H9 (cell line): ENCODE measurements around the gene PLEKHF1. TPM values are rescaled to one million over a fixed set of nuclear protein-coding genes. Genes with fewer than 3 reads are reported as not detected.

ENCODE experiments used
- DNase-seq: peaks from one replicate; pipeline ENCODE4 v3.0.0-alpha.2; 2017
- H2AFZ ChIP-seq: one replicate; pipeline ENCODE4 v1.6.1; 2013; ENCODE audit warnings: mild to moderate bottlenecking, low read length, control low read depth, moderate library complexity
- H2AK5ac ChIP-seq: 2 replicates; pipeline ENCODE4 v1.6.1; 2013; ENCODE audit warnings: low read length, control low read depth, mixed read lengths; ENCODE audit not compliant: insufficient read length
- H2BK120ac ChIP-seq: one replicate; pipeline ENCODE4 v1.6.1; 2013; ENCODE audit warnings: low read depth, mild to moderate bottlenecking, low read length, control low read depth, inconsistent platforms; ENCODE audit not compliant: poor library complexity, severe bottlenecking
- H2BK12ac ChIP-seq: 2 replicates; pipeline ENCODE4 v1.6.1; 2013; ENCODE audit warnings: low read length, control low read depth, mixed read lengths, low read depth; ENCODE audit not compliant: insufficient read length
- H2BK15ac ChIP-seq: 2 replicates; pipeline ENCODE4 v1.6.1; 2013; ENCODE audit warnings: low read depth, low read length, control low read depth
- H2BK20ac ChIP-seq: one replicate; pipeline ENCODE4 v1.6.1; 2013; ENCODE audit warnings: low read depth, mild to moderate bottlenecking, low read length, control low read depth, inconsistent platforms; ENCODE audit not compliant: poor library complexity, severe bottlenecking
- H2BK5ac ChIP-seq: 2 replicates; pipeline ENCODE4 v1.6.1; 2013; ENCODE audit warnings: low read length, control low read depth, mixed read lengths; ENCODE audit not compliant: insufficient read length
- H3K14ac ChIP-seq: 2 replicates; pipeline ENCODE4 v1.6.1; 2013; ENCODE audit warnings: low read length, control low read depth; ENCODE audit not compliant: insufficient read depth
- H3K18ac ChIP-seq: 2 replicates; pipeline ENCODE4 v1.6.1; 2013; ENCODE audit warnings: low read depth, mild to moderate bottlenecking, mixed read lengths, low read length, control low read depth; ENCODE audit not compliant: insufficient read length
- H3K23ac ChIP-seq: 2 replicates; pipeline ENCODE4 v1.6.1; 2013; ENCODE audit warnings: low read length, control low read depth, mixed read lengths, low read depth; ENCODE audit not compliant: insufficient read length
- H3K23me2 ChIP-seq: 2 replicates; pipeline ENCODE4 v1.6.1; 2013; ENCODE audit warnings: low read depth, mild to moderate bottlenecking, mixed read lengths, low read length, control low read depth; ENCODE audit not compliant: insufficient read length, poor library complexity, severe bottlenecking
- H3K27ac ChIP-seq: 2 replicates; pipeline ENCODE4 v1.5.1; 2013; ENCODE audit warnings: low read length, control low read depth, mixed read lengths, low read depth; ENCODE audit not compliant: insufficient read length
- H3K27me3 ChIP-seq: 2 replicates; pipeline ENCODE4 v1.6.1; 2013; ENCODE audit warnings: low read length, control low read depth, inconsistent platforms; ENCODE audit not compliant: insufficient read depth
- H3K4ac ChIP-seq: 2 replicates; pipeline ENCODE4 v1.6.1; 2013; ENCODE audit warnings: low read depth, mild to moderate bottlenecking, control low read depth, inconsistent platforms, low read length, moderate library complexity
- H3K4me1 ChIP-seq: 2 replicates; pipeline ENCODE4 v1.6.1; 2013; ENCODE audit warnings: low read length, control low read depth, inconsistent platforms; ENCODE audit not compliant: insufficient read depth
- H3K4me2 ChIP-seq: 2 replicates; pipeline ENCODE4 v1.6.1; 2013; ENCODE audit warnings: low read length, control low read depth, mixed read lengths; ENCODE audit not compliant: insufficient read length, insufficient read depth
- H3K56ac ChIP-seq: 2 replicates; pipeline ENCODE4 v1.6.1; 2013; ENCODE audit warnings: low read depth, mild to moderate bottlenecking, mixed read lengths, low read length, control low read depth; ENCODE audit not compliant: insufficient read length
- H3K79me1 ChIP-seq: 2 replicates; pipeline ENCODE4 v1.6.1; 2013; ENCODE audit warnings: low read depth, mild to moderate bottlenecking, moderate library complexity, low read length, control low read depth, inconsistent platforms; ENCODE audit not compliant: insufficient read depth, poor library complexity, severe bottlenecking
- H3K79me2 ChIP-seq: 2 replicates; pipeline ENCODE4 v1.6.1; 2013; ENCODE audit warnings: low read length, control low read depth, inconsistent platforms; ENCODE audit not compliant: insufficient read depth
- H3K9ac ChIP-seq: 2 replicates; pipeline ENCODE4 v1.6.1; 2013; ENCODE audit warnings: low read length, control low read depth, mixed read lengths; ENCODE audit not compliant: insufficient read length; ENCODE audit errors: extremely low read depth
- H3K9me3 ChIP-seq: one replicate; pipeline ENCODE4 v1.6.1; 2013; ENCODE audit warnings: low read depth, low read length, inconsistent platforms; ENCODE audit not compliant: control insufficient read depth
- H3T11ph ChIP-seq: one replicate; pipeline ENCODE4 v1.6.1; 2013; ENCODE audit warnings: mild to moderate bottlenecking, low read length, control low read depth, inconsistent platforms
- H4K20me1 ChIP-seq: one replicate; pipeline ENCODE4 v1.6.1; 2013; ENCODE audit not compliant: control insufficient read depth, insufficient read length, insufficient read depth
- H4K5ac ChIP-seq: 2 replicates; pipeline ENCODE4 v1.6.1; 2013; ENCODE audit warnings: low read depth, mild to moderate bottlenecking, mixed read lengths, low read length, control low read depth; ENCODE audit not compliant: insufficient read length
- H4K8ac ChIP-seq: replicated peaks from 2 replicates; pipeline ENCODE4 v1.6.1; 2013; ENCODE audit warnings: low read length, control low read depth, mixed read lengths, low read depth; ENCODE audit not compliant: insufficient read length
- H4K91ac ChIP-seq: 2 replicates; pipeline ENCODE4 v1.6.1; 2013; ENCODE audit warnings: low read depth, mild to moderate bottlenecking, moderate library complexity, mixed read lengths, low read length, control low read depth; ENCODE audit not compliant: insufficient read length
- H3K27ac Mint-ChIP-seq, 3 experiments: 2 replicates in 2 of 3; 3 replicates in 1 of 3; pipeline ENCODE4 v1.8.0; 2020 to 2021; ENCODE audit warnings: mixed read lengths in 3 of 3, mild to moderate bottlenecking in 1 of 3, moderate library complexity in 1 of 3
- H3K27me3 Mint-ChIP-seq: 2 replicates; pipeline ENCODE4 v1.8.0; 2021; ENCODE audit warnings: low read depth, mild to moderate bottlenecking, moderate library complexity, mixed read lengths
- H3K36me3 Mint-ChIP-seq, 3 experiments: 2 replicates in 2 of 3; 3 replicates in 1 of 3; pipeline ENCODE4 v1.8.0; 2020 to 2021; ENCODE audit warnings: low read depth in 3 of 3, mixed read lengths in 3 of 3; ENCODE audit not compliant: insufficient read depth in 1 of 3
- H3K4me1 Mint-ChIP-seq, 2 experiments: 2 replicates each; pipeline ENCODE4 v1.8.0; 2020; ENCODE audit warnings: mixed read lengths in 2 of 2
- H3K4me3 Mint-ChIP-seq, 2 experiments: 2 replicates in 1 of 2; 3 replicates in 1 of 2; pipeline ENCODE4 v1.8.0; 2020 to 2021; ENCODE audit warnings: mild to moderate bottlenecking in 2 of 2, mixed read lengths in 2 of 2, moderate library complexity in 1 of 2
- H3K9me3 Mint-ChIP-seq, 2 experiments: 2 replicates in 1 of 2; 3 replicates in 1 of 2; pipeline ENCODE4 v1.8.0; 2020; ENCODE audit warnings: mild to moderate bottlenecking in 2 of 2, mixed read lengths in 2 of 2, moderate library complexity in 1 of 2
- CTCF ChIP-seq: fragments of 200-600 bp; sonication (generic); conservative IDR thresholded peaks from 3 replicates; pipeline ENCODE4 v1.8.0; 2021; ENCODE audit warnings: antibody characterized with exemption, mild to moderate bottlenecking
- WGBS: extraction: QIAGEN DNeasy Blood & Tissue Kit; methylation state at CpG from one replicate; pipeline ENCODE4 v1.1.7; 2013; ENCODE audit warnings: missing lambda C conversion rate, low lambda C conversion rate, mixed read lengths; ENCODE audit not compliant: insufficient read length; ENCODE audit errors: extremely low coverage; 5-methylcytosine and 5-hydroxymethylcytosine counted together
- total RNA-seq: library from RNA; stranded (reverse); gene quantifications from 2 replicates; pipeline ENCODE4 v1.2.1, GENCODE V29; 2021

The PLEKHF1 gene
- total RNA-seq, 1 experiment from 2014 or later: 4.9 TPM

- H2BK5ac ChIP-seq: no peak overlapping the region
- WGBS: no CpG with 5 or more reads among the region's 6 CpGs
- no peak overlapping the region for H3K56ac ChIP-seq
- H3K23ac ChIP-seq: no peak overlapping the region
- H3K27ac Mint-ChIP-seq: no peak overlapping the region; a peak in 1 of 7 replicates
- H3K4me1 ChIP-seq: no peaks in the 10 kb centered on the region
- H3K9me3 Mint-ChIP-seq: peaks cover 6 to 7% of the 10 kb centered on the region in 2 experiments; a peak in 3 of 5 replicates
- H3K27me3 ChIP-seq: no peaks in the 10 kb centered on the region
- H2BK12ac ChIP-seq: no peak overlapping the region
- H4K8ac ChIP-seq: no peak overlapping the region
- H2BK15ac ChIP-seq: no peak overlapping the region
- no peak overlapping the region for H4K5ac ChIP-seq
- H3T11ph ChIP-seq: no peak overlapping the region
- H3K4me1 Mint-ChIP-seq: no peaks in the 10 kb centered on the region
- H3K4me2 ChIP-seq: no peak overlapping the region
- no peak overlapping the region for H3K27ac ChIP-seq
- no peak overlapping the region for H3K14ac ChIP-seq
- no peaks in the 10 kb centered on the region for H3K27me3 Mint-ChIP-seq
- no peaks in the 10 kb centered on the region for H4K20me1 ChIP-seq
- H4K91ac ChIP-seq: no peak overlapping the region
- H3K18ac ChIP-seq: no peak overlapping the region
- H3K9ac ChIP-seq: no peak overlapping the region
- H2BK120ac ChIP-seq: no peak overlapping the region
- H2AK5ac ChIP-seq: no peak overlapping the region
- no peak overlapping the region for H2BK20ac ChIP-seq
- DNase-seq: no peak
- H3K79me2 ChIP-seq: no peaks in the 10 kb centered on the region
- H3K23me2 ChIP-seq: no peaks in the 10 kb centered on the region
- no peaks in the 10 kb centered on the region for H3K36me3 Mint-ChIP-seq
- H2AFZ ChIP-seq: no peak overlapping the region
- TF ChIP-seq CTCF: no peak
- no peaks in the 10 kb centered on the region for H3K9me3 ChIP-seq
- no peak overlapping the region for H3K4ac ChIP-seq
- no peaks in the 10 kb centered on the region for H3K79me1 ChIP-seq
- H3K4me3 Mint-ChIP-seq: no peak overlapping the region
These were observed 35.2 kb downstream of the PLEKHF1 start for GRCh38 chr19:29700498-29700897.
